ENCODE results near the gene CLEC6A.

The CLEC6A gene

GRCh38 chr12:8508910-8509841 is 53.4 kb downstream of the CLEC6A start:
- H3K27me3 ChIP-seq (ENCODE audit: low read length) = no peaks in the 10 kb centered on the region
- no peak overlapping the region for H3K4me2 ChIP-seq (ENCODE audit: low read depth, low read length, poor library complexity, severe bottlenecking)
- H3K27ac ChIP-seq (ENCODE audit: low read depth, low read length) = no peak overlapping the region
- H3K9me2 ChIP-seq (replicated peaks; ENCODE audit: insufficient read depth, low read length) = no peaks in the 10 kb centered on the region
- no peaks in the 10 kb centered on the region for H3K36me3 ChIP-seq (ENCODE audit: low read length)
- H4K20me1 ChIP-seq (ENCODE audit: low read depth, low read length) = no peaks in the 10 kb centered on the region
- no peak overlapping the region for H3K4me3 ChIP-seq (ENCODE audit: insufficient read depth, low read length, poor library complexity, severe bottlenecking)
- H3F3A ChIP-seq (ENCODE audit: insufficient read depth) = no peaks in the 10 kb centered on the region
- no peak for TF ChIP-seq CTCF (IDR thresholded peaks at IDR 0.05; ENCODE audit: insufficient read depth, low read length, poor library complexity, severe bottlenecking)
- no peak for TF ChIP-seq EZH2phosphoT487 (conservative IDR thresholded peaks at IDR 0.05; ENCODE audit: low read length)
- no peak overlapping the region for H3K9ac ChIP-seq (ENCODE audit: low read length)
- no peaks in the 10 kb centered on the region for H3K9me3 ChIP-seq (ENCODE audit: insufficient read depth, low read length)
- H2AFZ ChIP-seq (ENCODE audit: low read depth, low read length, severe bottlenecking) = no peak overlapping the region
- no peaks in the 10 kb centered on the region for H3K79me2 ChIP-seq (ENCODE audit: insufficient read depth, low read length)

GRCh38 chr12:8513256-8513655 is 57.5 kb downstream of the CLEC6A start, which contains the start of gene CLEC4D:
TSS of gene CLEC4D (plus strand) at chr12:8513503. CDS start at chr12:8513733, 230 bp downstream.
- H2AFZ ChIP-seq (ENCODE audit: low read depth, low read length, severe bottlenecking) = no peak within 1 kb of the TSS
- no peaks in the 10 kb centered on the region for H3K79me2 ChIP-seq (ENCODE audit: insufficient read depth, low read length)
- H3K9ac ChIP-seq (ENCODE audit: low read length) = no peak within 1 kb of the TSS
- no peaks in the 10 kb centered on the region for H3K27me3 ChIP-seq (ENCODE audit: low read length)
- no peak within 1 kb of the TSS for H3K27ac ChIP-seq (ENCODE audit: low read depth, low read length)
- no peaks in the 10 kb centered on the region for H3K9me2 ChIP-seq (replicated peaks; ENCODE audit: insufficient read depth, low read length)
- TF ChIP-seq EZH2phosphoT487 (conservative IDR thresholded peaks at IDR 0.05; ENCODE audit: low read length) (no peak), CTCF (IDR thresholded peaks at IDR 0.05; ENCODE audit: insufficient read depth, low read length, poor library complexity, severe bottlenecking) (no peak)
- H3K4me2 ChIP-seq (ENCODE audit: low read depth, low read length, poor library complexity, severe bottlenecking) = no peak within 1 kb of the TSS
- H4K20me1 ChIP-seq (ENCODE audit: low read depth, low read length) = no peaks in the 10 kb centered on the region; the same call in 1 of the 2 replicates
- no peaks in the 10 kb centered on the region for H3F3A ChIP-seq (ENCODE audit: insufficient read depth)
- no peaks in the 10 kb centered on the region for H3K9me3 ChIP-seq (ENCODE audit: insufficient read depth, low read length)
- H3K36me3 ChIP-seq (ENCODE audit: low read length) = no peaks in the 10 kb centered on the region
- H3K4me3 ChIP-seq (ENCODE audit: insufficient read depth, low read length, poor library complexity, severe bottlenecking) = no peak within 1 kb of the TSS

GRCh38 chr12:8517971-8518370 is 62.2 kb downstream of the CLEC6A start:
- H3K36me3 ChIP-seq (ENCODE audit: low read length) = no peaks in the 10 kb centered on the region
- H3K4me3 ChIP-seq (ENCODE audit: insufficient read depth, low read length, poor library complexity, severe bottlenecking) = no peak overlapping the region
- H3K27me3 ChIP-seq (ENCODE audit: low read length) = no peaks in the 10 kb centered on the region
- no peaks in the 10 kb centered on the region for H3K9me3 ChIP-seq (ENCODE audit: insufficient read depth, low read length)
- H4K20me1 ChIP-seq (ENCODE audit: low read depth, low read length) = no peaks in the 10 kb centered on the region; the same call in 1 of the 2 replicates
- H3K4me2 ChIP-seq (ENCODE audit: low read depth, low read length, poor library complexity, severe bottlenecking) = no peak overlapping the region
- H2AFZ ChIP-seq (ENCODE audit: low read depth, low read length, severe bottlenecking) = no peak overlapping the region
- no peaks in the 10 kb centered on the region for H3F3A ChIP-seq (ENCODE audit: insufficient read depth)
- H3K27ac ChIP-seq (ENCODE audit: low read depth, low read length) = no peak overlapping the region
- no peak overlapping the region for H3K9ac ChIP-seq (ENCODE audit: low read length)
- no peaks in the 10 kb centered on the region for H3K79me2 ChIP-seq (ENCODE audit: insufficient read depth, low read length)
- TF ChIP-seq EZH2phosphoT487 (conservative IDR thresholded peaks at IDR 0.05; ENCODE audit: low read length) (no peak), CTCF (IDR thresholded peaks at IDR 0.05; ENCODE audit: insufficient read depth, low read length, poor library complexity, severe bottlenecking) (no peak)
- H3K9me2 ChIP-seq (replicated peaks; ENCODE audit: insufficient read depth, low read length) = no peaks in the 10 kb centered on the region
